Mesenchymal stem cell (in vitro differentiated cells and primary cell): Measurements from ENCODE around the gene PLA1A.

ENCODE experiments used
- DNase-seq: peaks from one replicate; pipeline ENCODE4 v3.0.0-alpha.2; 2013
- H2AFZ ChIP-seq: one replicate; pipeline ENCODE4 v1.6.1; 2013; ENCODE audit warnings: low read depth, mild to moderate bottlenecking, control low read depth, inconsistent platforms, low read length, moderate library complexity
- H2AK5ac ChIP-seq: 2 replicates; pipeline ENCODE4 v1.6.1; 2013; ENCODE audit warnings: low read length, moderate library complexity, mild to moderate bottlenecking, inconsistent platforms; ENCODE audit not compliant: severe bottlenecking
- H2BK120ac ChIP-seq: one replicate; pipeline ENCODE4 v1.6.1; 2013; ENCODE audit warnings: low read depth, mild to moderate bottlenecking, inconsistent platforms, low read length, moderate library complexity
- H2BK12ac ChIP-seq, 2 experiments: one replicate each; pipeline ENCODE4 v1.6.1; 2013; ENCODE audit warnings: inconsistent platforms in 2 of 2, low read length in 2 of 2, mild to moderate bottlenecking in 2 of 2, moderate library complexity in 2 of 2, control low read depth in 1 of 2
- H2BK15ac ChIP-seq: one replicate; pipeline ENCODE4 v1.6.1; 2013; ENCODE audit warnings: mild to moderate bottlenecking, low read depth, inconsistent platforms; ENCODE audit not compliant: poor library complexity, severe bottlenecking
- H2BK5ac ChIP-seq: 2 replicates; pipeline ENCODE4 v1.6.1; 2013; ENCODE audit warnings: low read depth, mild to moderate bottlenecking, low read length, control low read depth, inconsistent platforms; ENCODE audit not compliant: poor library complexity, severe bottlenecking
- H3K14ac ChIP-seq, 2 experiments: one replicate each; pipeline ENCODE4 v1.6.1; 2013; ENCODE audit warnings: inconsistent platforms in 2 of 2, low read length in 2 of 2, control low read depth in 1 of 2, mild to moderate bottlenecking in 1 of 2, moderate library complexity in 1 of 2
- H3K18ac ChIP-seq, 2 experiments: one replicate each; pipeline ENCODE4 v1.6.1; 2013; ENCODE audit warnings: inconsistent platforms in 2 of 2, low read length in 2 of 2, control low read depth in 1 of 2, low read depth in 1 of 2, mild to moderate bottlenecking in 1 of 2
- H3K23ac ChIP-seq, 2 experiments: one replicate each; pipeline ENCODE4 v1.6.1; 2013; ENCODE audit warnings: inconsistent platforms in 2 of 2, low read length in 2 of 2, mild to moderate bottlenecking in 2 of 2, moderate library complexity in 2 of 2, control low read depth in 1 of 2
- H3K27ac ChIP-seq: 2 replicates; pipeline ENCODE4 v1.5.1; 2013; ENCODE audit warnings: mild to moderate bottlenecking, moderate library complexity, low read length, control low read depth, inconsistent platforms; ENCODE audit not compliant: poor library complexity, severe bottlenecking
- H3K27me3 ChIP-seq, 2 experiments: 2 replicates each; pipeline versions ENCODE4 v1.6.1 to v1.7.0; 2013; ENCODE audit warnings: low read length in 2 of 2, mild to moderate bottlenecking in 2 of 2, moderate library complexity in 2 of 2, control low read depth in 1 of 2, inconsistent platforms in 1 of 2; ENCODE audit not compliant: control insufficient read depth in 1 of 2, insufficient read depth in 1 of 2
- H3K36me3 ChIP-seq, 2 experiments: 2 replicates each; pipeline versions ENCODE4 v1.6.1 to v1.7.0; 2013; ENCODE audit warnings: low read length in 2 of 2, control low read depth in 1 of 2, inconsistent platforms in 1 of 2, low read depth in 1 of 2, mild to moderate bottlenecking in 1 of 2; ENCODE audit not compliant: insufficient read depth in 2 of 2, control insufficient read depth in 1 of 2
- H3K4ac ChIP-seq, 2 experiments: one replicate each; pipeline ENCODE4 v1.6.1; 2013; ENCODE audit warnings: inconsistent platforms in 2 of 2, low read length in 2 of 2, mild to moderate bottlenecking in 2 of 2, moderate library complexity in 2 of 2, control low read depth in 1 of 2, low read depth in 1 of 2
- H3K4me1 ChIP-seq: 2 replicates; pipeline ENCODE4 v1.6.1; 2013; ENCODE audit warnings: low read depth, low read length, control low read depth; ENCODE audit not compliant: control insufficient read depth, insufficient read depth
- H3K4me2 ChIP-seq: 2 replicates; pipeline ENCODE4 v1.6.1; 2013; ENCODE audit warnings: low read length, mild to moderate bottlenecking, inconsistent platforms; ENCODE audit not compliant: poor library complexity, severe bottlenecking
- H3K4me3 ChIP-seq, 2 experiments: 2 replicates each; pipeline versions ENCODE4 v1.5.1 to v1.7.0; 2013; ENCODE audit warnings: low read length in 2 of 2, mild to moderate bottlenecking in 2 of 2, control low read depth in 1 of 2, low read depth in 1 of 2; ENCODE audit not compliant: insufficient read depth in 1 of 2
- H3K79me1 ChIP-seq: replicated peaks from 2 replicates; pipeline ENCODE4 v1.6.1; 2013; ENCODE audit warnings: mild to moderate bottlenecking, control low read depth, low read length, inconsistent platforms; ENCODE audit not compliant: poor library complexity, severe bottlenecking
- H3K9ac ChIP-seq: 2 replicates; pipeline ENCODE4 v1.7.0; 2013; ENCODE audit warnings: mild to moderate bottlenecking, low read length, moderate library complexity
- H3K9me3 ChIP-seq: 2 replicates; pipeline ENCODE4 v1.7.0; 2013; ENCODE audit warnings: mild to moderate bottlenecking, low read length; ENCODE audit not compliant: control insufficient read depth
- H4K8ac ChIP-seq: one replicate; pipeline ENCODE4 v1.6.1; 2013; ENCODE audit warnings: inconsistent platforms, mild to moderate bottlenecking, low read length, moderate library complexity
- H4K91ac ChIP-seq: one replicate; pipeline ENCODE4 v1.6.1; 2013; ENCODE audit warnings: mild to moderate bottlenecking, low read length, inconsistent platforms
- WGBS: methylation state at CpG from one replicate; pipeline ENCODE4 v1.1.7; 2013; ENCODE audit warnings: mixed read lengths; 5-methylcytosine and 5-hydroxymethylcytosine counted together

Gene PLA1A

GRCh38 chr3:119608405-119609000, 10.8 kb downstream of the PLA1A start:
- Histone ChIP-seq H2BK12ac (no peak overlapping the region), H3K27ac (no peak overlapping the region), H3K27me3 (no peaks in the 10 kb centered on the region), H4K91ac (no peak overlapping the region), H3K4ac (no peak overlapping the region), H3K79me1 (no peaks in the 10 kb centered on the region), H3K18ac (no peak overlapping the region), H3K36me3 (peaks cover 0 to 2% of the 10 kb centered on the region in 2 experiments), H2AFZ (no peak overlapping the region), H4K8ac (no peak overlapping the region), H3K4me2 (no peak overlapping the region), H3K9ac (no peak overlapping the region), H2BK5ac (no peak overlapping the region), H3K9me3 (no peaks in the 10 kb centered on the region), H3K4me1 (peaks cover 4% of the 10 kb centered on the region), H2BK15ac (no peak overlapping the region), H3K4me3 (no peak overlapping the region), H2AK5ac (no peak overlapping the region), H2BK120ac (no peak overlapping the region), H3K23ac (no peak overlapping the region), H3K14ac (no peak overlapping the region)
- 86% methylated on average over 5 of the region's 6 CpGs for WGBS
- no peak for DNase-seq

- Histone ChIP-seq H3K79me1 (no peaks in the 10 kb centered on the region), H2BK12ac (no peak overlapping the region), H3K4ac (no peak overlapping the region), H3K14ac (no peak overlapping the region), H3K9me3 (no peaks in the 10 kb centered on the region), H2BK5ac (no peak overlapping the region), H3K4me1 (peaks cover 4% of the 10 kb centered on the region), H3K4me3 (no peak overlapping the region), H3K36me3 (peaks cover 0 to 2% of the 10 kb centered on the region in 2 experiments), H3K4me2 (no peak overlapping the region), H2BK120ac (no peak overlapping the region), H3K9ac (no peak overlapping the region), H2BK15ac (no peak overlapping the region), H2AK5ac (no peak overlapping the region), H4K91ac (no peak overlapping the region), H2AFZ (no peak overlapping the region), H3K27ac (no peak overlapping the region), H3K18ac (no peak overlapping the region), H3K23ac (no peak overlapping the region), H3K27me3 (no peaks in the 10 kb centered on the region), H4K8ac (no peak overlapping the region)
- WGBS = 53% methylated on average over 5 of the region's 6 CpGs
- DNase-seq = no peak
Observed at GRCh38 chr3:119609301-119609700, 11.6 kb downstream of the PLA1A start.

- Histone ChIP-seq H3K27me3 (no peaks in the 10 kb centered on the region), H2BK120ac (no peak overlapping the region), H4K8ac (no peak overlapping the region), H3K79me1 (no peaks in the 10 kb centered on the region), H3K36me3 (peaks cover 0 to 2% of the 10 kb centered on the region in 2 experiments), H3K4me2 (no peak overlapping the region), H3K4me1 (no peaks in the 10 kb centered on the region), H3K14ac (no peak overlapping the region), H2BK15ac (no peak overlapping the region), H3K27ac (no peak overlapping the region), H4K91ac (no peak overlapping the region), H3K4me3 (no peak overlapping the region), H3K4ac (no peak overlapping the region), H2AFZ (no peak overlapping the region), H3K18ac (no peak overlapping the region), H3K23ac (no peak overlapping the region), H2AK5ac (no peak overlapping the region), H2BK12ac (no peak overlapping the region), H3K9me3 (no peaks in the 10 kb centered on the region), H2BK5ac (no peak overlapping the region), H3K9ac (no peak overlapping the region)
- WGBS = 83% methylated on average over 1 of the region's 1 CpG
- DNase-seq = no peak
Observed at GRCh38 chr3:119611664-119612063, 14.0 kb downstream of the PLA1A start.

GRCh38 chr3:119613201-119613600, 15.5 kb downstream of the PLA1A start:
- Histone ChIP-seq H3K9me3 (no peaks in the 10 kb centered on the region), H2BK120ac (no peak overlapping the region), H4K91ac (no peak overlapping the region), H2AK5ac (no peak overlapping the region), H3K79me1 (no peaks in the 10 kb centered on the region), H3K4me1 (no peaks in the 10 kb centered on the region), H3K23ac (no peak overlapping the region), H3K14ac (no peak overlapping the region), H3K36me3 (peaks cover 0 to 2% of the 10 kb centered on the region in 2 experiments), H3K4me3 (no peak overlapping the region), H2AFZ (no peak overlapping the region), H4K8ac (peak overlapping the region; percentile 41), H3K9ac (no peak overlapping the region), H3K18ac (no peak overlapping the region), H3K4me2 (no peak overlapping the region), H2BK12ac (no peak overlapping the region), H3K27me3 (no peaks in the 10 kb centered on the region), H2BK5ac (no peak overlapping the region), H3K27ac (no peak overlapping the region), H3K4ac (no peak overlapping the region), H2BK15ac (no peak overlapping the region)
- 100% methylated on average over 1 of the region's 1 CpG for WGBS
- no peak for DNase-seq
